ENCODE data around the gene CDH23.

GRCh38 chr10:71819985-71820384 is 423.3 kb downstream of the CDH23 start:
- TF ChIP-seq CTCF (conservative IDR thresholded peaks at IDR 0.05; ENCODE audit: low read depth, low read length) (no peak), EZH2phosphoT487 (IDR thresholded peaks at IDR 0.05; ENCODE audit: borderline replicate concordance, low read length) (no peak), EZH2 (IDR thresholded peaks at IDR 0.05; ENCODE audit: low read length, unreplicated experiment) (no peak)
